A549 (cell line): Measurements from ENCODE around the gene NSMCE3. TPM values are rescaled to one million over a fixed set of nuclear protein-coding genes. Genes with fewer than 3 reads are reported as not detected.

Experiments used
- ATAC-seq, 2 experiments: fragments of 200-7000 bp in 1 of 2; fragments of >200 bp in 1 of 2; cut with Nextera tagmentation in 1 of 2; cut with Tn5 transposase in 1 of 2; 3 replicates each; pipeline versions ENCODE4 v1.8.0 to v1.9.1; 2018 to 2020; ENCODE audit warnings: mild to moderate bottlenecking in 1 of 2, moderate library complexity in 1 of 2
- CTCF ChIA-PET: fragments of 300-600 bp; sonication (Branson Sonifier 250); formaldehyde crosslinking; extraction: SDS; loops from one replicate; lab custom pipeline; 2021; ENCODE audit warnings: antibody characterized with exemption, inconsistent platforms; lab: Yijun Ruan, JAX
- POLR2A ChIA-PET: fragments of 350-600 bp; formaldehyde crosslinking; extraction: SDS; loops from one replicate; lab custom pipeline; 2021; ENCODE audit warnings: antibody characterized with exemption, inconsistent platforms; lab: Yijun Ruan, JAX
- DNase-seq, 2 experiments: peaks; one replicate each; pipeline versions ENCODE4 v3.0.0 to v3.0.0-alpha.2; 2011 to 2016; ENCODE audit warnings: low read depth in 1 of 2, low spot score in 1 of 2
- FAIRE-seq: peaks from 2 replicates; lab custom pipeline; 2011; peaks lifted over from hg19 to GRCh38; lab: Jason Lieb, UNC
- H3K27ac ChIP-seq, 2 experiments: fragments of >200 bp; sonication (Bioruptor Twin); formaldehyde crosslinking; 3 replicates each; pipeline ENCODE4 v1.5.1; 2016 to 2017
- H3K4me1 ChIP-seq: fragments of >200 bp; sonication (Bioruptor Twin); formaldehyde crosslinking; 3 replicates; pipeline ENCODE4 v1.6.1; 2016
- H3K4me2 ChIP-seq: fragments of >200 bp; sonication (Bioruptor Twin); formaldehyde crosslinking; 3 replicates; pipeline ENCODE4 v1.6.1; 2016
- H3K4me3 ChIP-seq: fragments of >200 bp; sonication (Bioruptor Twin); formaldehyde crosslinking; 3 replicates; pipeline ENCODE4 v1.5.1; 2016
- H3K9me3 ChIP-seq: fragments of >200 bp; sonication (Bioruptor Twin); formaldehyde crosslinking; 3 replicates; pipeline ENCODE4 v1.6.1; 2016
- FOSB ChIP-seq: fragments of 250-450 bp; sonication (Bioruptor Pico); IDR thresholded peaks from 2 replicates; pipeline ENCODE4 v1.5.0; 2020; ENCODE audit warnings: mild to moderate bottlenecking, moderate library complexity
- FOXS1 ChIP-seq: fragments of 250-450 bp; sonication (Bioruptor Pico); IDR thresholded peaks from 2 replicates; pipeline ENCODE4 v1.5.0; 2020; ENCODE audit warnings: mild to moderate bottlenecking, moderate library complexity
- HOXB5 ChIP-seq: fragments of 250-450 bp; sonication (Bioruptor Pico); IDR thresholded peaks from 2 replicates; pipeline ENCODE4 v1.5.0; 2020; ENCODE audit warnings: mild to moderate bottlenecking, moderate library complexity
- JUN ChIP-seq, 2 experiments: fragments of >200 bp; sonication (Bioruptor Twin); formaldehyde crosslinking; IDR thresholded peaks; 2 replicates in 1 of 2; 3 replicates in 1 of 2; pipeline ENCODE4 v1.6.1; 2016 to 2017
- RAD21 ChIP-seq, 2 experiments: fragments of >200 bp in 1 of 2; sonication (Bioruptor Twin) in 1 of 2; formaldehyde crosslinking in 1 of 2; IDR thresholded peaks in 1 of 2; conservative IDR thresholded peaks in 1 of 2; 2 replicates in 1 of 2; 3 replicates in 1 of 2; pipeline ENCODE4 v1.6.1; 2012 to 2018; ENCODE audit warnings: inconsistent platforms in 1 of 2
- ZFP36 ChIP-seq: fragments of 450-650 bp; IDR thresholded peaks from 2 replicates; pipeline ENCODE4 v1.6.1; 2014; ENCODE audit warnings: borderline replicate concordance; ENCODE audit not compliant: partially characterized antibody
- WGBS: methylation state at CpG from one replicate; pipeline ENCODE4 v1.1.6; 2017; ENCODE audit errors: missing lambda C conversion rate; 5-methylcytosine and 5-hydroxymethylcytosine counted together
- polyA plus RNA-seq, 4 experiments: library from polyadenylated mRNA; depleted of rRNA in 3 of 4; stranded (reverse); fragments of >200 nt; fragmentation: RNase III in 1 of 4; extraction: RNeasy Plus Mini Kit Qiagen cat#74134 plus additional on column Dnase treatment in 1 of 4; gene quantifications; 2 replicates in 3 of 4; 3 replicates in 1 of 4; pipeline ENCODE4 v1.2.3, GENCODE V29; 2011 to 2017
- small RNA-seq, 6 experiments: library from RNA; depleted of rRNA; stranded (forward); fragments of <200 nt; gene quantifications; one replicate each; pipeline ENCODE3, GENCODE V24; 2012
- TF ChIP-seq, protein P1 (sequence below): fragments of >200 bp; sonication (Bioruptor Twin); formaldehyde crosslinking; IDR thresholded peaks from 3 replicates; pipeline ENCODE4 v1.5.1; 2016
- TF ChIP-seq, protein P2 (sequence below): IDR thresholded peaks from 2 replicates; pipeline ENCODE4 v1.6.1; 2012

Gene NSMCE3
- polyA plus RNA-seq, 2 of the 4 experiments (the other 2 are of a cell fraction) = 9.5 to 11.9 TPM

DNA sequence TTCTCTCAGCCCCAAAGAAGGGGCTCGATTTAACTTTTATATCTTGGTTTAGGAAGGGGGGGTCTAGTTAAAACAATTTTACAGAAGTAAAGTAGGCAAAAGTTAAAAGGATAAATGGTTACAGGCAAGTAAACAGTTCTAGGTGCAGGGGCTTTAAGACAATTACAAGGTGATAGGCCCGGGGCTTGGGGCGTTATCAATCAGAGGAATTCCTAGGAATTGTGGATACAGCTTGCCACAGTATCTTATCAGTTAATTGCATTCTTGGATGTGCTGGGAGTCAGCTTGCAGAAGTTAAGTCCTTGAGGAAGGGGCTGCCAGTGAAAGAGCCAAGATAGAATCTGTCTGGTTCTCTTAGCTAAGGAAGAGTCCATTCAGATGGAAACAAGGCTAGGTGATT is 52.7 kb downstream of the NSMCE3 start:
- TF ChIP-seq HOXB5 (no peak), FOXS1 (CRISPR knock-in tag) (no peak), ZFP36 (no peak), JUN (IDR thresholded peaks at IDR 0.05) (no peak), RAD21 (conservative IDR thresholded peaks at IDR 0.05 in 1 of 2, IDR thresholded peaks at IDR 0.05 in 1 of 2) (no peak), FOSB (CRISPR knock-in tag) (no peak)
- TF ChIP-seq, protein P1, sequence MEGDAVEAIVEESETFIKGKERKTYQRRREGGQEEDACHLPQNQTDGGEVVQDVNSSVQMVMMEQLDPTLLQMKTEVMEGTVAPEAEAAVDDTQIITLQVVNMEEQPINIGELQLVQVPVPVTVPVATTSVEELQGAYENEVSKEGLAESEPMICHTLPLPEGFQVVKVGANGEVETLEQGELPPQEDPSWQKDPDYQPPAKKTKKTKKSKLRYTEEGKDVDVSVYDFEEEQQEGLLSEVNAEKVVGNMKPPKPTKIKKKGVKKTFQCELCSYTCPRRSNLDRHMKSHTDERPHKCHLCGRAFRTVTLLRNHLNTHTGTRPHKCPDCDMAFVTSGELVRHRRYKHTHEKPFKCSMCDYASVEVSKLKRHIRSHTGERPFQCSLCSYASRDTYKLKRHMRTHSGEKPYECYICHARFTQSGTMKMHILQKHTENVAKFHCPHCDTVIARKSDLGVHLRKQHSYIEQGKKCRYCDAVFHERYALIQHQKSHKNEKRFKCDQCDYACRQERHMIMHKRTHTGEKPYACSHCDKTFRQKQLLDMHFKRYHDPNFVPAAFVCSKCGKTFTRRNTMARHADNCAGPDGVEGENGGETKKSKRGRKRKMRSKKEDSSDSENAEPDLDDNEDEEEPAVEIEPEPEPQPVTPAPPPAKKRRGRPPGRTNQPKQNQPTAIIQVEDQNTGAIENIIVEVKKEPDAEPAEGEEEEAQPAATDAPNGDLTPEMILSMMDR = no peak
- TF ChIP-seq, protein P2, sequence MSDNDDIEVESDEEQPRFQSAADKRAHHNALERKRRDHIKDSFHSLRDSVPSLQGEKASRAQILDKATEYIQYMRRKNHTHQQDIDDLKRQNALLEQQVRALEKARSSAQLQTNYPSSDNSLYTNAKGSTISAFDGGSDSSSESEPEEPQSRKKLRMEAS = no peak
- FAIRE-seq (no peak), ATAC-seq (no peak), DNase-seq (no peak)
- peaks cover 6% of the 10 kb centered on the region; the same call in 2 of the 3 replicates for H3K9me3 ChIP-seq
- H3K4me2 ChIP-seq = no peak overlapping the region
- H3K27ac ChIP-seq = no peak overlapping the region
- H3K4me1 ChIP-seq = no peaks in the 10 kb centered on the region
- POLR2A ChIA-PET = no interaction called here
- no peak overlapping the region for H3K4me3 ChIP-seq
- CTCF ChIA-PET = interaction anchor here (1.5 kb wide), 1 partner anchor 10 kb away, joined by 5 read pairs; no protein-coding TSS in a partner anchor
- 3% methylated on average over 3 of the region's 3 CpGs for WGBS

Small RNAs within 50 kb of the gene (small RNA-seq; reads per million reads assigned to genes)
- gene RF00201 = 0 reads per million in 6 experiments
